HepG2 (cell line): ENCODE results near the gene DHX30. TPM values are rescaled to one million over a fixed set of nuclear protein-coding genes. Genes with fewer than 3 reads are reported as not detected.

Experiments
- CCAR2 ChIP-seq: fragments of 200-400 bp; formaldehyde crosslinking; optimal IDR thresholded peaks from 2 replicates; pipeline ENCODE3; 2018; ENCODE audit warnings: low read depth, mild to moderate bottlenecking, low read length, moderate library complexity
- DBP ChIP-seq: sonication (generic); formaldehyde crosslinking; IDR thresholded peaks from 2 replicates; pipeline ENCODE4 v1.4.0; 2020; ENCODE audit warnings: missing genetic modification reagents; ENCODE audit errors: not compliant biosample characterization
- EHMT2 ChIP-seq: fragments of 200-600 bp; sonication (generic); IDR thresholded peaks from 2 replicates; pipeline ENCODE4 v1.7.0; 2017; ENCODE audit warnings: antibody characterized with exemption, low read depth, low read length, borderline replicate concordance
- FOXA3 ChIP-seq: IDR thresholded peaks from 2 replicates; pipeline ENCODE4 v1.6.1; 2016; ENCODE audit warnings: missing genetic modification reagents, missing compliant biosample characterization
- GABPB1 ChIP-seq: IDR thresholded peaks from 2 replicates; pipeline ENCODE4 v1.6.1; 2016; ENCODE audit warnings: mild to moderate bottlenecking, missing genetic modification reagents, moderate library complexity, missing compliant biosample characterization
- HMGXB4 ChIP-seq, 2 experiments: sonication (generic) in 1 of 2; formaldehyde crosslinking in 1 of 2; IDR thresholded peaks; 2 replicates each; pipeline versions ENCODE4 v1.4.0 to v1.6.1; 2018 to 2020; ENCODE audit warnings: missing genetic modification reagents in 2 of 2, borderline replicate concordance in 1 of 2, low read depth in 1 of 2, mild to moderate bottlenecking in 1 of 2, missing biosample characterization in 1 of 2
- IRX3 ChIP-seq: sonication (generic); formaldehyde crosslinking; IDR thresholded peaks from 2 replicates; pipeline ENCODE4 v1.8.1; 2023; ENCODE audit warnings: mild to moderate bottlenecking, low read depth, missing genetic modification reagents, borderline replicate concordance
- MBD4 ChIP-seq: IDR thresholded peaks from 2 replicates; pipeline ENCODE4 v1.6.1; 2012; ENCODE audit warnings: low read length, inconsistent platforms, borderline replicate concordance
- MYC ChIP-seq: sonication (generic); formaldehyde crosslinking; IDR thresholded peaks from 2 replicates; pipeline ENCODE4 v1.9.0; 2021; ENCODE audit warnings: missing genetic modification reagents, borderline replicate concordance
- PHF8 ChIP-seq: sonication (generic); formaldehyde crosslinking; IDR thresholded peaks from 2 replicates; pipeline ENCODE4 v1.5.0; 2020; ENCODE audit warnings: missing genetic modification reagents
- SP140L ChIP-seq: sonication (generic); formaldehyde crosslinking; IDR thresholded peaks from 2 replicates; pipeline ENCODE4 v1.4.0; 2020; ENCODE audit warnings: missing genetic modification reagents, borderline replicate concordance
- USF2 ChIP-seq, 2 experiments: sonication (generic) in 1 of 2; formaldehyde crosslinking in 1 of 2; IDR thresholded peaks; 2 replicates each; pipeline versions ENCODE4 v1.5.1 to v1.6.1; 2011 to 2020; ENCODE audit warnings: borderline replicate concordance in 1 of 2, low read depth in 1 of 2, low read length in 1 of 2, mild to moderate bottlenecking in 1 of 2, missing genetic modification reagents in 1 of 2, moderate library complexity in 1 of 2
- ZBTB46 ChIP-seq: sonication (generic); formaldehyde crosslinking; IDR thresholded peaks from 2 replicates; pipeline ENCODE4 v1.4.0; 2020; ENCODE audit warnings: mild to moderate bottlenecking, missing genetic modification reagents, borderline replicate concordance
- ZFP36 ChIP-seq: fragments of 150-350 bp; IDR thresholded peaks from 2 replicates; pipeline ENCODE4 v1.6.1; 2018; ENCODE audit warnings: borderline replicate concordance, low read length, low read depth; ENCODE audit not compliant: partially characterized antibody
- ZFP37 ChIP-seq: sonication (generic); formaldehyde crosslinking; IDR thresholded peaks from 2 replicates; pipeline ENCODE4 v1.4.0; 2020; ENCODE audit warnings: missing genetic modification reagents, borderline replicate concordance
- ZNF432 ChIP-seq: sonication (generic); formaldehyde crosslinking; IDR thresholded peaks from 2 replicates; pipeline ENCODE4 v1.5.0; 2020; ENCODE audit warnings: missing genetic modification reagents, mild to moderate bottlenecking, borderline replicate concordance
- ZNF549 ChIP-seq: sonication (generic); formaldehyde crosslinking; IDR thresholded peaks from 2 replicates; pipeline ENCODE4 v1.5.0; 2020; ENCODE audit warnings: missing genetic modification reagents
- ZNF556 ChIP-seq: sonication (generic); formaldehyde crosslinking; IDR thresholded peaks from 2 replicates; pipeline ENCODE4 v1.4.0; 2020; ENCODE audit warnings: mild to moderate bottlenecking, missing genetic modification reagents, borderline replicate concordance
- ZNF619 ChIP-seq: sonication (generic); formaldehyde crosslinking; IDR thresholded peaks from 2 replicates; pipeline ENCODE4 v1.4.0; 2020; ENCODE audit warnings: mild to moderate bottlenecking, missing genetic modification reagents
- ZNF788 ChIP-seq: sonication (generic); formaldehyde crosslinking; IDR thresholded peaks from 2 replicates; pipeline ENCODE4 v1.5.0; 2020; ENCODE audit warnings: mild to moderate bottlenecking, missing genetic modification reagents, borderline replicate concordance
- polyA plus RNA-seq, 8 experiments: library from polyadenylated mRNA; depleted of rRNA in 3 of 8; stranded (reverse) in 7 of 8; unstranded in 1 of 8; fragments of >200 nt; fragmentation: Illumina TruSeq in 4 of 8; extraction: Trizol in 4 of 8; gene quantifications; 2 replicates each; pipeline versions ENCODE4 v1.2.1 to v1.2.3, GENCODE V29; 2011 to 2016; ENCODE audit warnings: low read depth in 4 of 8, missing spikeins in 1 of 8, mixed read lengths in 1 of 8; ENCODE audit not compliant: insufficient read depth in 1 of 8
- total RNA-seq, 5 experiments: library from RNA; depleted of rRNA; stranded (reverse); fragments of >200 nt; fragmentation: Illumina TruSeq; extraction: Trizol; gene quantifications; 2 replicates each; pipeline ENCODE4 v1.2.3, GENCODE V29; 2016; ENCODE audit warnings: low read depth in 1 of 5

DHX30 gene
- total and polyA plus RNA-seq, 2 of the 13 experiments (the other 11 are each of a cell fraction or from before 2014, with no cell fraction given) = 30.6 to 59.4 TPM

GRCh38 chr3:47824541-47825473 is 21.9 kb downstream of the DHX30 start (continued):
- TF ChIP-seq USF2 (IDR thresholded peaks at IDR 0.05; ENCODE audit: low read depth, low read length) = no peak
- TF ChIP-seq USF2 (CRISPR knock-in tag; IDR thresholded peaks at IDR 0.05; ENCODE audit: borderline replicate concordance) = no peak; the same call in 1 of the 2 replicates
- TF ChIP-seq ZBTB46 (CRISPR knock-in tag) = no peak
- TF ChIP-seq ZNF556 (CRISPR knock-in tag) = peak; percentile 89; the same call in 1 of the 2 replicates
- TF ChIP-seq EHMT2 = no peak
- no peak for TF ChIP-seq ZFP37 (CRISPR knock-in tag)
- TF ChIP-seq ZNF549 (CRISPR knock-in tag) = no peak
- no peak for TF ChIP-seq ZFP36
- TF ChIP-seq DBP (CRISPR knock-in tag) = no peak
- TF ChIP-seq SP140L = no peak
- TF ChIP-seq MYC (CRISPR knock-in tag) = peak; percentile 90
- peak; percentile 91; the same call in 1 of the 2 replicates for TF ChIP-seq ZNF619 (CRISPR knock-in tag)
- TF ChIP-seq CCAR2 = no peak
- TF ChIP-seq ZNF432 (CRISPR knock-in tag) = no peak
- TF ChIP-seq HMGXB4 (CRISPR knock-in tag; IDR thresholded peaks at IDR 0.05; ENCODE audit: borderline replicate concordance in 1 of 2, low read depth in 1 of 2) = peak; percentile 95 to 99
- peak; percentile 97 for TF ChIP-seq PHF8 (CRISPR knock-in tag)
- TF ChIP-seq ZNF788 = peak; percentile 62; the same call in 1 of the 2 replicates
- TF ChIP-seq FOXA3 (CRISPR knock-in tag) = peak; percentile 51
- TF ChIP-seq IRX3 = peak; percentile 5; the same call in 1 of the 2 replicates
- TF ChIP-seq GABPB1 (CRISPR knock-in tag) = peak; percentile 84
- TF ChIP-seq MBD4 = no peak
